ENCODE data around the gene SCUBE2.

DNA sequence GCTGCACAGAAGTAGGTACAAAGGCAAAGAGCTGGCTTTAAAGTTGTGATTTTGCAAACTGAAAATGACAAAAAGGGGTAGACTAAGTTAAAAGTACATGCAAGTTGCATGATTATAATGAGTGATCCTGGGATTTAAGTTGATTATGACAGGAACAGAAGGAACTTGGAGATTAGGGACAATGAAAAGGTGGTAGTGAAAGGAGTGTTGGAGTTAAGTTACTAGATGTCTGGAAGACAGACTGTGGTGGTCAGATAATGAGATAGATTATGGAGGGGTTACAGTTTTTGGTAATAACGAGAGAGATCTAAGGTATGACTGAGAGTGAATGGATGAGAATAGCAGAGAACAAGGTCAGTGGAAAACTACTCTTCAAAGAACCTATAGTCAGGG is 119.5 kb downstream of the SCUBE2 start:
- TF ChIP-seq, protein P1, sequence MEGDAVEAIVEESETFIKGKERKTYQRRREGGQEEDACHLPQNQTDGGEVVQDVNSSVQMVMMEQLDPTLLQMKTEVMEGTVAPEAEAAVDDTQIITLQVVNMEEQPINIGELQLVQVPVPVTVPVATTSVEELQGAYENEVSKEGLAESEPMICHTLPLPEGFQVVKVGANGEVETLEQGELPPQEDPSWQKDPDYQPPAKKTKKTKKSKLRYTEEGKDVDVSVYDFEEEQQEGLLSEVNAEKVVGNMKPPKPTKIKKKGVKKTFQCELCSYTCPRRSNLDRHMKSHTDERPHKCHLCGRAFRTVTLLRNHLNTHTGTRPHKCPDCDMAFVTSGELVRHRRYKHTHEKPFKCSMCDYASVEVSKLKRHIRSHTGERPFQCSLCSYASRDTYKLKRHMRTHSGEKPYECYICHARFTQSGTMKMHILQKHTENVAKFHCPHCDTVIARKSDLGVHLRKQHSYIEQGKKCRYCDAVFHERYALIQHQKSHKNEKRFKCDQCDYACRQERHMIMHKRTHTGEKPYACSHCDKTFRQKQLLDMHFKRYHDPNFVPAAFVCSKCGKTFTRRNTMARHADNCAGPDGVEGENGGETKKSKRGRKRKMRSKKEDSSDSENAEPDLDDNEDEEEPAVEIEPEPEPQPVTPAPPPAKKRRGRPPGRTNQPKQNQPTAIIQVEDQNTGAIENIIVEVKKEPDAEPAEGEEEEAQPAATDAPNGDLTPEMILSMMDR (IDR thresholded peaks at IDR 0.05; ENCODE audit: insufficient read depth, low read depth, low read length), result no peak
- no peak for TF ChIP-seq EZH2 (IDR thresholded peaks at IDR 0.05; ENCODE audit: insufficient read depth, low read length)
